ENCODE data around the gene TMEM9B. TPM values are rescaled to one million over a fixed set of nuclear protein-coding genes. Genes with fewer than 3 reads are reported as not detected.

Gene TMEM9B
- total and polyA plus RNA-seq, 2 experiments from 2014 or later = 10.4 to 12.9 TPM

DNA sequence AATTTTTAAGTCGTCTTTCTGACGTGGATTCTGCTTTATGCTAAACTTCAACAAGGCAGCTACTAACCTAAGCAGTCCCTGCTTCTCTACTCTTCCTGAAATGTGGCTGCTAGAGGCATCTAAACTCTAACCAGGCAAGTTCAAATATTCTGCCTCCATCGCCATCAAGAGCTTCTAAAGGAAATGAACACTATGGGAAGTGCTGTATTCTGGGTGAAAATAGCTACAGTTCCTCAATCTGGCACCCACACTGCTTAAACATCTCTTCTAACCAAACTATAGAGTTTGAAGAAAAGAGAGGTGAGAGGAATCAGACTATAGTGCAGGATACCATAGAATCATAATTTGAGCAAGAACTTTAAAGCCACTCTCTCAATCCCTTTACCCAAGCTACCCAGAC lies 33.2 kb upstream of the TMEM9B start:
- no peak overlapping the region for H3K4me2 ChIP-seq
- Mint-ChIP-seq H3K27me3 (ENCODE audit: insufficient read depth, low read depth, poor library complexity) (peaks cover 7% of the 10 kb centered on the region), H3K9me3 (no peaks in the 10 kb centered on the region), H3K4me1 (peaks cover 2% of the 10 kb centered on the region; the same call in 1 of the 3 replicates), H3K27ac (no peak overlapping the region), H3K4me3 (no peak overlapping the region), H3K36me3 (ENCODE audit: low read depth) (no peaks in the 10 kb centered on the region)
- no peak overlapping the region for H2AFZ ChIP-seq
- no peaks in the 10 kb centered on the region for H3K9me2 ChIP-seq (ENCODE audit: insufficient read depth)
- H3K27me3 ChIP-seq (ENCODE audit: insufficient read depth) = peaks cover 17% of the 10 kb centered on the region
- H4K20me1 ChIP-seq (replicated peaks; ENCODE audit: insufficient read depth) = peaks cover 4% of the 10 kb centered on the region; the same call in 1 of the 2 replicates
- no peak overlapping the region for H3K27ac ChIP-seq (ENCODE audit: low read depth)
- ATAC-seq (no peak), DNase-seq (ENCODE audit: low spot score) (no peak)
- no peaks in the 10 kb centered on the region for H3K36me3 ChIP-seq (ENCODE audit: insufficient read depth)
- no peak overlapping the region for H3K4me3 ChIP-seq
- no peaks in the 10 kb centered on the region for H3K4me1 ChIP-seq (ENCODE audit: insufficient read depth)
- TF ChIP-seq, protein P1, sequence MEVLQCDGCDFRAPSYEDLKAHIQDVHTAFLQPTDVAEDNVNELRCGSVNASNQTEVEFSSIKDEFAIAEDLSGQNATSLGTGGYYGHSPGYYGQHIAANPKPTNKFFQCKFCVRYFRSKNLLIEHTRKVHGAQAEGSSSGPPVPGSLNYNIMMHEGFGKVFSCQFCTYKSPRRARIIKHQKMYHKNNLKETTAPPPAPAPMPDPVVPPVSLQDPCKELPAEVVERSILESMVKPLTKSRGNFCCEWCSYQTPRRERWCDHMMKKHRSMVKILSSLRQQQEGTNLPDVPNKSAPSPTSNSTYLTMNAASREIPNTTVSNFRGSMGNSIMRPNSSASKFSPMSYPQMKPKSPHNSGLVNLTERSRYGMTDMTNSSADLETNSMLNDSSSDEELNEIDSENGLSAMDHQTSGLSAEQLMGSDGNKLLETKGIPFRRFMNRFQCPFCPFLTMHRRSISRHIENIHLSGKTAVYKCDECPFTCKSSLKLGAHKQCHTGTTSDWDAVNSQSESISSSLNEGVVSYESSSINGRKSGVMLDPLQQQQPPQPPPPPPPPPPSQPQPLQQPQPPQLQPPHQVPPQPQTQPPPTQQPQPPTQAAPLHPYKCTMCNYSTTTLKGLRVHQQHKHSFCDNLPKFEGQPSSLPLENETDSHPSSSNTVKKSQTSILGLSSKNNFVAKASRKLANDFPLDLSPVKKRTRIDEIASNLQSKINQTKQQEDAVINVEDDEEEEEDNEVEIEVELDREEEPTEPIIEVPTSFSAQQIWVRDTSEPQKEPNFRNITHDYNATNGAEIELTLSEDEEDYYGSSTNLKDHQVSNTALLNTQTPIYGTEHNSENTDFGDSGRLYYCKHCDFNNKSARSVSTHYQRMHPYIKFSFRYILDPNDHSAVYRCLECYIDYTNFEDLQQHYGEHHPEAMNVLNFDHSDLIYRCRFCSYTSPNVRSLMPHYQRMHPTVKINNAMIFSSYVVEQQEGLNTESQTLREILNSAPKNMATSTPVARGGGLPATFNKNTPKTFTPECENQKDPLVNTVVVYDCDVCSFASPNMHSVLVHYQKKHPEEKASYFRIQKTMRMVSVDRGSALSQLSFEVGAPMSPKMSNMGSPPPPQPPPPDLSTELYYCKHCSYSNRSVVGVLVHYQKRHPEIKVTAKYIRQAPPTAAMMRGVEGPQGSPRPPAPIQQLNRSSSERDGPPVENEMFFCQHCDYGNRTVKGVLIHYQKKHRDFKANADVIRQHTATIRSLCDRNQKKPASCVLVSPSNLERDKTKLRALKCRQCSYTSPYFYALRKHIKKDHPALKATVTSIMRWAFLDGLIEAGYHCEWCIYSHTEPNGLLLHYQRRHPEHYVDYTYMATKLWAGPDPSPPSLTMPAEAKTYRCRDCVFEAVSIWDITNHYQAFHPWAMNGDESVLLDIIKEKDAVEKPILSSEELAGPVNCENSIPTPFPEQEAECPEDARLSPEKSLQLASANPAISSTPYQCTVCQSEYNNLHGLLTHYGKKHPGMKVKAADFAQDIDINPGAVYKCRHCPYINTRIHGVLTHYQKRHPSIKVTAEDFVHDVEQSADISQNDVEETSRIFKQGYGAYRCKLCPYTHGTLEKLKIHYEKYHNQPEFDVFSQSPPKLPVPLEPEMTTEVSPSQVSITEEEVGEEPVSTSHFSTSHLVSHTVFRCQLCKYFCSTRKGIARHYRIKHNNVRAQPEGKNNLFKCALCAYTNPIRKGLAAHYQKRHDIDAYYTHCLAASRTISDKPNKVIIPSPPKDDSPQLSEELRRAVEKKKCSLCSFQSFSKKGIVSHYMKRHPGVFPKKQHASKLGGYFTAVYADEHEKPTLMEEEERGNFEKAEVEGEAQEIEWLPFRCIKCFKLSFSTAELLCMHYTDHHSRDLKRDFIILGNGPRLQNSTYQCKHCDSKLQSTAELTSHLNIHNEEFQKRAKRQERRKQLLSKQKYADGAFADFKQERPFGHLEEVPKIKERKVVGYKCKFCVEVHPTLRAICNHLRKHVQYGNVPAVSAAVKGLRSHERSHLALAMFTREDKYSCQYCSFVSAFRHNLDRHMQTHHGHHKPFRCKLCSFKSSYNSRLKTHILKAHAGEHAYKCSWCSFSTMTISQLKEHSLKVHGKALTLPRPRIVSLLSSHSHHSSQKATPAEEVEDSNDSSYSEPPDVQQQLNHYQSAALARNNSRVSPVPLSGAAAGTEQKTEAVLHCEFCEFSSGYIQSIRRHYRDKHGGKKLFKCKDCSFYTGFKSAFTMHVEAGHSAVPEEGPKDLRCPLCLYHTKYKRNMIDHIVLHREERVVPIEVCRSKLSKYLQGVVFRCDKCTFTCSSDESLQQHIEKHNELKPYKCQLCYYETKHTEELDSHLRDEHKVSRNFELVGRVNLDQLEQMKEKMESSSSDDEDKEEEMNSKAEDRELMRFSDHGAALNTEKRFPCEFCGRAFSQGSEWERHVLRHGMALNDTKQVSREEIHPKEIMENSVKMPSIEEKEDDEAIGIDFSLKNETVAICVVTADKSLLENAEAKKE (CRISPR knock-in tag; IDR thresholded peaks at IDR 0.05) = no peak
- TF ChIP-seq, protein P2, sequence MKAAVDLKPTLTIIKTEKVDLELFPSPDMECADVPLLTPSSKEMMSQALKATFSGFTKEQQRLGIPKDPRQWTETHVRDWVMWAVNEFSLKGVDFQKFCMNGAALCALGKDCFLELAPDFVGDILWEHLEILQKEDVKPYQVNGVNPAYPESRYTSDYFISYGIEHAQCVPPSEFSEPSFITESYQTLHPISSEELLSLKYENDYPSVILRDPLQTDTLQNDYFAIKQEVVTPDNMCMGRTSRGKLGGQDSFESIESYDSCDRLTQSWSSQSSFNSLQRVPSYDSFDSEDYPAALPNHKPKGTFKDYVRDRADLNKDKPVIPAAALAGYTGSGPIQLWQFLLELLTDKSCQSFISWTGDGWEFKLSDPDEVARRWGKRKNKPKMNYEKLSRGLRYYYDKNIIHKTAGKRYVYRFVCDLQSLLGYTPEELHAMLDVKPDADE (IDR thresholded peaks at IDR 0.05) = no peak
- TF ChIP-seq, protein P3, sequence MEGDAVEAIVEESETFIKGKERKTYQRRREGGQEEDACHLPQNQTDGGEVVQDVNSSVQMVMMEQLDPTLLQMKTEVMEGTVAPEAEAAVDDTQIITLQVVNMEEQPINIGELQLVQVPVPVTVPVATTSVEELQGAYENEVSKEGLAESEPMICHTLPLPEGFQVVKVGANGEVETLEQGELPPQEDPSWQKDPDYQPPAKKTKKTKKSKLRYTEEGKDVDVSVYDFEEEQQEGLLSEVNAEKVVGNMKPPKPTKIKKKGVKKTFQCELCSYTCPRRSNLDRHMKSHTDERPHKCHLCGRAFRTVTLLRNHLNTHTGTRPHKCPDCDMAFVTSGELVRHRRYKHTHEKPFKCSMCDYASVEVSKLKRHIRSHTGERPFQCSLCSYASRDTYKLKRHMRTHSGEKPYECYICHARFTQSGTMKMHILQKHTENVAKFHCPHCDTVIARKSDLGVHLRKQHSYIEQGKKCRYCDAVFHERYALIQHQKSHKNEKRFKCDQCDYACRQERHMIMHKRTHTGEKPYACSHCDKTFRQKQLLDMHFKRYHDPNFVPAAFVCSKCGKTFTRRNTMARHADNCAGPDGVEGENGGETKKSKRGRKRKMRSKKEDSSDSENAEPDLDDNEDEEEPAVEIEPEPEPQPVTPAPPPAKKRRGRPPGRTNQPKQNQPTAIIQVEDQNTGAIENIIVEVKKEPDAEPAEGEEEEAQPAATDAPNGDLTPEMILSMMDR (conservative IDR thresholded peaks at IDR 0.05; ENCODE audit: low read depth in 2 of 2) = no peak
- no peak for TF ChIP-seq CREB1 (CRISPR knock-in tag; IDR thresholded peaks at IDR 0.05; ENCODE audit: low read depth)
- TF ChIP-seq NANOG (IDR thresholded peaks at IDR 0.05; ENCODE audit: borderline replicate concordance) = no peak
- no peak for TF ChIP-seq JUNB (IDR thresholded peaks at IDR 0.05; ENCODE audit: unreplicated experiment)
- no peak for TF ChIP-seq POLR2AphosphoS5 (IDR thresholded peaks at IDR 0.05; ENCODE audit: low read depth)
- TF ChIP-seq EZH2phosphoT487 (IDR thresholded peaks at IDR 0.05; ENCODE audit: unreplicated experiment) = no peak
- no peak for TF ChIP-seq STAT1 (IDR thresholded peaks at IDR 0.05; ENCODE audit: unreplicated experiment)
- TF ChIP-seq, protein P4, sequence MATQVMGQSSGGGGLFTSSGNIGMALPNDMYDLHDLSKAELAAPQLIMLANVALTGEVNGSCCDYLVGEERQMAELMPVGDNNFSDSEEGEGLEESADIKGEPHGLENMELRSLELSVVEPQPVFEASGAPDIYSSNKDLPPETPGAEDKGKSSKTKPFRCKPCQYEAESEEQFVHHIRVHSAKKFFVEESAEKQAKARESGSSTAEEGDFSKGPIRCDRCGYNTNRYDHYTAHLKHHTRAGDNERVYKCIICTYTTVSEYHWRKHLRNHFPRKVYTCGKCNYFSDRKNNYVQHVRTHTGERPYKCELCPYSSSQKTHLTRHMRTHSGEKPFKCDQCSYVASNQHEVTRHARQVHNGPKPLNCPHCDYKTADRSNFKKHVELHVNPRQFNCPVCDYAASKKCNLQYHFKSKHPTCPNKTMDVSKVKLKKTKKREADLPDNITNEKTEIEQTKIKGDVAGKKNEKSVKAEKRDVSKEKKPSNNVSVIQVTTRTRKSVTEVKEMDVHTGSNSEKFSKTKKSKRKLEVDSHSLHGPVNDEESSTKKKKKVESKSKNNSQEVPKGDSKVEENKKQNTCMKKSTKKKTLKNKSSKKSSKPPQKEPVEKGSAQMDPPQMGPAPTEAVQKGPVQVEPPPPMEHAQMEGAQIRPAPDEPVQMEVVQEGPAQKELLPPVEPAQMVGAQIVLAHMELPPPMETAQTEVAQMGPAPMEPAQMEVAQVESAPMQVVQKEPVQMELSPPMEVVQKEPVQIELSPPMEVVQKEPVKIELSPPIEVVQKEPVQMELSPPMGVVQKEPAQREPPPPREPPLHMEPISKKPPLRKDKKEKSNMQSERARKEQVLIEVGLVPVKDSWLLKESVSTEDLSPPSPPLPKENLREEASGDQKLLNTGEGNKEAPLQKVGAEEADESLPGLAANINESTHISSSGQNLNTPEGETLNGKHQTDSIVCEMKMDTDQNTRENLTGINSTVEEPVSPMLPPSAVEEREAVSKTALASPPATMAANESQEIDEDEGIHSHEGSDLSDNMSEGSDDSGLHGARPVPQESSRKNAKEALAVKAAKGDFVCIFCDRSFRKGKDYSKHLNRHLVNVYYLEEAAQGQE (IDR thresholded peaks at IDR 0.05; ENCODE audit: unreplicated experiment) = no peak
- no peak for TF ChIP-seq ZNF331 (CRISPR knock-in tag; IDR thresholded peaks at IDR 0.05; ENCODE audit: low read depth)
- TF ChIP-seq ZNF114 (CRISPR knock-in tag; IDR thresholded peaks at IDR 0.05) = no peak
- no peaks in the 10 kb centered on the region; the same call in 1 of the 2 replicates for H3K79me2 ChIP-seq (replicated peaks; ENCODE audit: insufficient read depth)
- no peaks in the 10 kb centered on the region for H3F3A ChIP-seq (replicated peaks; ENCODE audit: low read depth)

All from GM23338 (cell line).